Fibroblast of skin of abdomen (primary cell): ENCODE results near the gene USP15.

Experiments
- DNase-seq: peaks from one replicate; pipeline ENCODE4 v3.0.0-alpha.2; 2013

The USP15 gene

DNA sequence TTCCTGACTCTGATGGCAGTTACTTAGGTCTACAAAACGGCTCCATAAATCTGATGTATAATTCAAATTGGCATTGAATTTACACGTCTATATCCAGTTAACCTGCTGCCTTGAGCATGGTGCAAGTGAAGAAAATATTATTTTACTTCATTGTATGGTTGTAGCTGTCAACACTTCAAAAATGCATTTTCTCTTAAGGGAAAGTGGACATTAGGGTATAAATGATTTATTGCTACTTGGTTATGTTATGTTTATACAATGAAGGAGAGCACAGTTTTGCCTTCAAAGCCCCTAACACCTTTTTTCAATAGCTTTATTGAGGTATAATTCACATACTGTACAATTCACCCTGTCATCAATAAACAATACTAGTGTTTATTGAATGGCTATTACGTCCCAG lies 2.0 kb upstream of the USP15 start:
- DNase-seq: no peak

DNA sequence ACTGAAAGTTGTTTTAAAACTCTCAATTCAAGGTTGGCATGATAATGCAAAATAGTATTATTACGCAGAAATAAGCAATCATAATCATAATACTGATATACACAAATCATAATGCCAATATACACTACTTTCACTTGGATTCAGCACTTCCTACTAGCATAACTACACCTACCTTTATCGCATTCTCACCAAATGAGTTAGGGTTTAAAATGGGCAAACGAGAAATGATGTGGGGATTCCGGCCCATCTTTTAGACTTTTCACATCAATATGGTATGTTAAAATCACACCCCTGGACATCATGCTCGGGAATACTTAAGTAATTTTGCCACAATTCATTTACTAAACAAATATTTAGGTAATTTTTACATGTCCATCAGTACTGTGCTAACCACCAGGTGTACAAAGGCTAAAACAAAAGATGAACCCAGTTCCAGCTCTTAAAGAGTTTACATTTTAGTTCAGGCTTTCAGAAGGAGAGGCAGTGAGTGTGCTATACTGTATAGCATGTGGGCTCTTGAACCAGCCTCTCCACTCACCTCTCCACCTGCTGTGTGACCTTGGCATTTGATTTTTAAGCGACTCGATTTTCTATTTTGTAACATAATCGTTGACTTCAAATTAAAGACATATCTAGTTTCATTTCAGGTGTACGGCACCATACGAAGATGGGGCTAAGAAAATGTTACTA lies 1.1 kb upstream of the USP15 start:
- DNase-seq: no peak

DNA sequence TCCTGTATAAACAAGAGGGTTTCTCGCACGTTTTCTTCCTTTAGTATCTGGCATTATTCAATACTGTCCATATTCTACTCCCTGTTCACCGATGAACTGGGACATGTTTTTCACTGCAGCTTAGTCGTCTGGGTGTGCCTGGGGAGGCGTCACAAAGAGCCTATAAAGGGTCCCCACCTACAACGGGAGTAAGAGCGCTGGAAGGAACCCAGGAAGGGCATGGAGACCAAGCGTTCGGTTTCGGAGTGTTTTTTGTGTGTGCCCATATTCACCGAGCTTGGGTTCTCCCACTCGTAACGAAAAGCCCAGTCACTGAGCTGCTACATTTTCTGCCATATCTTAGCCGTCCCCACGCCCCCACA lies 592 bp upstream of the USP15 start:
- DNase-seq: no peak

DNA sequence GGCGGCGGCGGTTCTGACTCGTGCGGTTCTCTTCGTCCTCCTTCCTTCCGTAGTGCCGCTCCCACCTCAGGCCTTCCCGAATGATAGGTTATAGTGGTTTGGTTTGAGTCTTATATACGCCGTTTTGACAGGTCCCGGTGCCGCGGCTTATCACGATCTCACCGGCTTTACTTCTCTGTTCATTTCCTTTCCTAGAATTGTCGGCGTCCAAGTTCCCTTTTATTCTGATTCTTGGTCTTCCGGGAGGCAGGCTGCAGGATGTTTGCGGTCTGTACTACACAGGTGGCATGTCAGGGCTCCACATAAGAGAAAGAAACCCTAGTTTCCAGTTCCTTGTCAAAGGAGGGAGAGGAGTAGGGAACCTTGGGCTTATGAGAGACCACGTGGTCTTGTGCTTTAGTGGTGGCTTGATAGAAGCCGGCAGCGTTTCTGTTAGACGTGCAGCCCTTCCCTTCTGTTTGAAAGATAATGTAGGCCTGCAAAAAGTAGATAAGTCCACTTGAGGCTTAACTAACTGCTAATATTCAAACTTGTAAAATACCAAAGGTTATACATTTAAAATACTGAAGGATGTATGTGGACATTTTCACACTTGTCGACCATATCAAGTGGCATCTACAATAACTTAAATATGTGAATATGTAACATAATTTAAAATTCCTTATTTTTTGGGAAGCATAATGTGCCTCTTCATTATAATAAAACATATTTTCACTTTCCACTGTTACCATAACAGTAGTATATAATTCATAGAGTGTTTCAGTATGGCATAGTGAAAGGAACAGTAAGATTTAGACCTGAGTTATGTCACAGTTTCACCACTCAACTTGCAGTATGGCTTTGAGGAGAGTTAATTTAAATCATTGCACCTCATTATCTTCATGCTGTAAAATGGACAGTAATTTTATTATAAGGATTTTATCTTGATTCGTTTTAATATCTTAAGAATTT lies 804 bp downstream of the USP15 start:
- peak; percentile 31 for DNase-seq

DNA sequence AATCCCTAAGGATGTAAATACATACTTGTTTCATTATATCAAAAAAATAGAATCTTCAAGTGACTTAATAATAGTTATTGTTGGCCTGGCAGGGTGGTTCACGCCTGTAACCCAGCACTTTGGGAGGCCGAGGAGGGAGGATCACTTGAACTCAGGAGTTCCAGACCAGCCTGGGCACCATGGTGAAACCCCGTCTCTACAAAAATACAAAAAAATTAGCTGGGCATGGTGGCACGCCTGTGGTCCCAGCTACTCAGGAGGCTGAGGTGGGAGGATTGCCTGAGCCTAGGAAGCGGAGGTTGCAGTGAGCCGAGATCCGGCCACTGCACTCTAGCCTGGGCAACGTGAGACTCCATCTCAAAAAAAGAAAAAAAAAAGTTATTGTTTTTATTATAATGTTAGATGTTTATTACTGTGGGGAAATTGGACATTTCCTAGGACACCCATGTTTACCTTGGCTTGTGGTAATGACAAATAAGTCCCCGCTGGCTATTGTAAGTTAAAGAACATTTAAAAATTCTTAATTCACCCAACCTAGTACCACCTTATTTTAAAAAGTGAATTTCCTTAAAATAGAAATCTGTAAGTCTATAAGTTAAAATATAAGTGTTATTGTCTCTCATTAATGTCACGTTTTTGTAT lies 1.8 kb downstream of the USP15 start:
- no peak for DNase-seq

DNA sequence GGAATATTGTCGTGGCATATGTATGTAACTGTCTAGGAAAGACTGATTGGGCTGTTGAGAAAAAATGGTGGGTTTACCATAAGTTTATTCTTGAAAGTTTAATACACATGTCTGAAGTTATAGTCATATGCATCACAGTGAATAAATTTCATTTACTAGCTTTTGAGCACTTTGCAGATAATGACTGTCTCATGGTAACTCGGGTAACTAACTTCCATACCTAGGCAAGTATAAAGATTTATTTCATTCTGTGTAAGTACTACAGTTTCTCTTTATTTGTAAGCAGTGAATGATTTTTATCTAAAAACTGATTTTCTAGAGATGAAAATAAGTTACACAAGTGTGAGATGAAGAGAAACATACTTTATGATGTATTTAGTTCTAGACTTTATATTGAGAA lies 3.0 kb downstream of the USP15 start:
- no peak for DNase-seq

DNA sequence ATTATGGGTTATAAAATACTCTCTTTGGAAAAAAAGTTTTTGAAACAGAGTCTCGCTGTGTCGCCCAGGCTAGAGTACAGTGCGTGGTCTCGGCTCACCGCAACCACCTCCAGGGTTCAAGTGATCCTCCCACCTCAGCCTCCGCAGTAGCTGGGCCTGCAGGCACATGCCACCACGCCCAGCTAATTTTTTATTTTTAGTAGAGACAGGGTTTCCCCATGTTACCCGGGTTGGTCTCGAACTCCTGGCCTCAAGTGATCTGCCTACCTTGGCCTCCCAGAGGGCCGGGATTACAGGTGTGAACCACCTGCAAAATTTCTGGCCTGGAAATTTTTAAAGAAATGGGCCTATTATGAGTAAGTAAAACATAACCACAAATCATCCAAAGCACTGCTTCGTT lies 3.8 kb downstream of the USP15 start:
- DNase-seq: no peak

DNA sequence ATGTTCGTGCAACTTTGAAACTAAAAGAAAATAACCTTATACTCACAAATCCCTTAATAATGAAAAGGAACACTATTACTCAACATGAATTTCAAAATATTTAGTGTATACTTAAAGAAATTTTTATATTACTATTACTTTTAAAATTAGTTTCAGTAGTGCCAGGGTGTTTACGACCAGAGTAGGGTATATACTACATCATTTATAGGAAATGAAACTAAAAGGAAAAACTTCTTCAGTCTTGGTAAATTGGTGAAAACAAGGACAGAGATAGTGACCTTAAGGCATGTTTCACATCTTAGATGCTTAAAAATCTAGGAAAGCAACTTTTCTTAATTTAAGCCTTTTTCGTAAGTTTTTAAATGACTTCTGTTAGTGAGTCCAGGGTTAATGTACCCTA lies 4.5 kb downstream of the USP15 start:
- no peak for DNase-seq

DNA sequence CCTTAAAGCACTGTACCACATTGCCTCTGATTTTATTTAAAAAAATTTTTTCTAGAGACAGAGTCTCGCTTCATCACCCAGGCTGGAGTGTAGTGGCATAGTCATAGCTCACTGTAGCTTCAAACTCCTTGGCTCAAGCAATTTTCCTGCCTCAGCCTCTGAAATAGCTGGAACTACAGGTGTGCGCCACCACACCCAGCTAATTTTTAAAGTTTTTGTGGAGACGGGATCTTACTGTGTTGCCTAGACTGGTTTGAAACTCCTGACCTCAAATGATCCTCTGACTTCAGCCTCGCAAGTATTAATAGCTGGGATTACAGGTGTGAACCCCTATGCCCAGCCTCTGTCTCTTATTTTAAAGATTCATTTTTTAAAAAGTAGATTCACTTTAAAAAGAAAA lies 5.3 kb downstream of the USP15 start:
- no peak for DNase-seq

DNA sequence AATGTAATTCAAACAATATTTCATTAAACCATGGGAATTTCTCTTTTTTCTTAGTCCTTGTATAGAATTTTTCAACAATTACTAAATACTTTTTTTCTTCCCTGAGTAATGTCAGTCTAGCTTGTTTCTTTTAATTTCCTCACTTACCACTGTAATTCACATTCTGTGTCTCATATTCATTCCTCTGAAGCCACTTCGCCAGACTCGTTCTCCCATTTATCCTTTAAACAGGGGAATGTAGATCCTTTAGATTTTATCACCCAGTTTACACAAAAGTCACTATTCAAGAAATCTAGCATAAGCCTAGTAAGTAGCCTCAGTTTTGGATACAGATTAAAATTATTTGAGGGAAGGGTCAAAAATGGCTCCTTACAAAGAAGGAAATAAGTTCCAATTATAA lies 6.8 kb downstream of the USP15 start:
- DNase-seq: peak; percentile 6

DNA sequence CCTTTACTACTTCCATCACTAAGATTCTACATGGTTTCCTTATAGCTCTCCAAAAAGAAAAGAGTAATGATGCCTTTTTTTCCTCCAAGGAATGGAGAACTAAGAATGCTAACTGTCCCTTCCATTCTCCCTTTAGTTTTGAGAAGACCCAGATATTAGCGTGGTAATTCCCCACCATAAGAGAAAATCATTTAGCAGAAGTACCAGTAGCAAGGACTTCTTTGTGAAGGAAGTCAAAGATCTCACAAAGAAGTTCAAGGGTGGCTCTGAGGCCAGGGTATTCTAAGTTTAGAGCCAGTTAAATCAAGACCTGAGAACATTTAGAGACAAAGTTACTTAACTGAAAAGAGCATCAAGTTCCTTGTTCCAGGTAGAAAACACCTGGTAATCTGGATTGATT lies 7.3 kb downstream of the USP15 start:
- no peak for DNase-seq

DNA sequence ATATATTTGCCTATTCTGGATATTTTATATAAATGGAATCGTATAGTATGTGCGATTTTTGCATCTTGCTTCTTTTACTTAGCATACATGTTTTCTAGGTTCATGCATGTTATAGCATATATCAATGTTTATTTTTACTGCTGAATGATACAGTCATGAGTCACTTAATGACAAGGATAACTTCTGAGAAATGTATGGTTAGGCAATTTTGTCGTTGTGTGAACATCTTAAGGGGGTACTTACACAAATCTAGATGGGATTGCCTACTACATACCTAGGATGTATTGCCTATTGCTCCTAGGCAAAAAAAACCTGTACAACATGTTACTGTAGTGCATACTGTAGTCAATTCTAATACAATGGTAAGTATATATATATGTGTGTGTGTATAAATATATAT lies 8.8 kb downstream of the USP15 start:
- DNase-seq: peak; percentile 65

DNA sequence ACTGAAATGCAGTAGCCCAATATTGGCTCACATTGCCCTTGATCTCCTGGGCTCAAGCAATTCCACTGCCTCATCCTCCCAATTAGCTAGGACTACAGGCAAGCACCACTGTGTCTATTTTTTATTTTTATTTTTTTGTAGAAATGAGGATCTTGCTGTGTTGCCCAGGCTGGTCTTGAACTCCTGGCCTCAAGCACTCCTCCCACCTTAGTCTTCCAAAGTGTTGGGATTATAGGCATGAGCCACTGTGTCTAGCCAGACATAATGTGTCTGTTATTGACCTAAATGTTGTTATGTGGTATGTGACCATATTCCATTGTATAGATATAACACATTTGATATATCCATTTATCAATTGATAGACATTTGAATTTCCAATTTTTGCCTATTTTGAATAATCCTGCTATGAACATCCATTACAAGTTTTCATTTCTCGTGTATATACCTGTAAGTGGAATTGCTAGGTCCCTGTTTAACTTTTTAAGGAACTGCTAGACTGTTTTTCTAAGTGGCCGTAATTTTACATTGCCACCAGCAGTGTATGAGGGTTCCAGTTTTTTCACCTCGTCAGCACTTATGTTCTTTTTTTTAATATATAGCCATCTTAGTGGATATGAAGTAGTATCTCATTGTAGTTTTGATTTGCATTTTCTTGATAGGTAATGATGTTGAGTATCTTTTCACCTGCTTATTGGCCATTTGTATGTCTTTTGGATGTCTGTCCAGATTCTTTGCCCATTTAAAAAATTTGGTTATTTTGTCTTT lies 9.4 kb downstream of the USP15 start:
- no peak for DNase-seq

DNA sequence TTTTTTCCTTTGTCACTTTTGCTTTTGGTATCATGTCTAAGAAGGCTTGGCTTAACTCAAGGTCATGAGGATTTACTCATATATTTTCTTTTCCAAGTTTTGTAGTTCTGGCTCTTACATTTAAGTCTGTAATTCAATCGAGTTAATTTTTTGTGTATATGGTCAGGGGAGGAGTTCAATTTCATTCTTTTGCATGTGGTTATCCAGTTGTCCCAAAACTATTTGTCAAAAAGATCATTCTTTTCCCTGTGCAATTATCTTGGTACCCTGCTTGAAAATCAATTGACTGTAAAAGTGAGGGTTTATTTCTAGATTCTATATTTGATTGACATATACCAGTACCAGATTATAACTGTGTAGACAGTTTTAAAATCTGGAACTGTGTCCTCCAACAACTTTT lies 10.2 kb downstream of the USP15 start:
- no peak for DNase-seq

DNA sequence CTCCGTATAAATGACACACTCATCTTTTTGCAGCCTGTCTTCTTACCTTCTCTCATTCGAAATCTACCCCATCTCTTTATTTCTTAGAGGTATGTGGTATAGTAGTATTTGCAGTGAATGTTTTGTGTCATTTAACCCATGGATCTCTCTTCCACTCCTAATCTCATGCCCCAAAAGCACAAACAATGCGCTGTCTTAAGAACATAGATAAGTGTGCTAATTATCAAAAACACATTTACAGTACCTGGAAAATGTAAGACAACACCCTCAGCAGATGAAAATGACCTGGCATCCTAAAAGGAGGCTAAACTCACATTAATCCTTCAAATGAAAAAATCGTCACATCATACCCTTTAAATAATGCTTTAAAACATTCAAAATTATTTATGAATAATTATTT lies 10.7 kb downstream of the USP15 start:
- no peak for DNase-seq

DNA sequence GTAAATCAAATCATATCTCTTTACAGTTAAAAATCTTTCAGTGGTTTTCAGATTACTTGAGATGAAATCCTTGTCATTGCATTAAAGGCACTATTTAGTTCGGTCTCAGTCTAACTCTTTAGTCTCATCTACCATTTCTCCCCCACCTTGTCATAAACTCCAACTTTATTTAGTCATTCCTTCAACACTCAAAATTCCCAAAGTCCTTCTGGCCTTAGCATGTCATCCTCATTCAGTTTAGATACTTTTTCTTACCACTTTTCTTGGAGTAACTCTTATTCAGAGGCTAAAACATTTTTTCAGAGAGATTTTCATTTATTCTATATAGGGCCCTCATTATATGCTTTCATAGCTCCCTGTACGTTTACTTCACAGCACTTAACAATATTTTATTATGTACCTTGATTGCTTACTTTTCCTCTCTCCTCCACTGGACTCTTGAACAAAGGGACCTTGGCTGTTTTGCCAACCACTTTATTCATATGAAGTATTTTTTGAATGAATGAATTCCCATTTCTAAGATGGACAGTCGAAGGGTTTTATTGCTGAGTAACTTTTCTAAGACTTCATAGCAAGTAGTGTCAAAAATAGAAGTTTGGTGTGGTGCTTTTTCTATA lies 12.8 kb downstream of the USP15 start:
- DNase-seq: no peak

DNA sequence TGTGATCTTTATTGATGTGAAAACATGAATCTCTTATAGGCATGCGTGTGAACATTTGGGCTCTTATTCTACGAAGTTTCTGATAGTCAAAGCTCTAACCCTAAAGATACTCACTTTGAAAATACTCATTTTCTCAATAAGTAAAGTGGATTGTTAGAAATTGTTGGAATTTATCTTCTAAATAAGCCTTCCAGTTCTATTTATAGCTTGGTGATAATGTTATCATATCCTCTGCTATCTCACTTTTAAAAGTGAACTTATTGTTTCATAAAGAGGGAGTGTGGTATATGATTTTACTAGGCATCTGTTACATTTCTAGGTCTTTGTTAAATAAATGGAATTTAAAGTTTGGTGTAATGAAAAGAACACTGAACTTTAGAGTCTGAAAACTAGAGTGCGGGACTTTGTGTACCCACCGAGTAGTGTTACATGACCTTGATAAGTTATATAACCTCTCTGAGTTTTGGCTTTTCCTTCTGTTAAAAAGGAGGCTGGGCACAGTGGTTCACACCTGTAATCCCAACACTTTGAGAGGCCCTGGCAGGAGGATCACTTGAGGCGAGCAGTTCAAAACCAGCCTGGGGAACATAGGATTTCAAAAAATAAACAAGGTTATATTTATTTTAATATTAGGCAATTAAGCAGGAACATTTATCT lies 13.6 kb downstream of the USP15 start:
- no peak for DNase-seq

DNA sequence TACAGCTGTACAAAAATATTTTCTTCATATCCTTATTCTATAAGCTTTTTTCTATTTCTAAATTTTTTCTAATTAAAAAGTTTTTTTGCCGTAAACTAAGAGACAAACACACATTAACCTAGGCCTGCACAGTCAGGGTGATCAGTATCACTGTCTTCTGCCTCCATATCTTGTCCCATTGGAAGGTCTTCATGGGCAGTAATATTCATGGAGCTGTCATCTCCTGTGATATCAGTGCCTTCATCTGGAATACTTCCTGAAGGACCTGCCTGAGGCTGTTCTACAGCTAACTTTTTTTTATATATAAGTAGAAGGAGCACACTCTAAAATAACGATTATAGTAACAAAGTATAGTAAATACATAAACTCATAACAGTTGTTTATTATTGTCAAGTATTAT lies 17.8 kb downstream of the USP15 start:
- no peak for DNase-seq

DNA sequence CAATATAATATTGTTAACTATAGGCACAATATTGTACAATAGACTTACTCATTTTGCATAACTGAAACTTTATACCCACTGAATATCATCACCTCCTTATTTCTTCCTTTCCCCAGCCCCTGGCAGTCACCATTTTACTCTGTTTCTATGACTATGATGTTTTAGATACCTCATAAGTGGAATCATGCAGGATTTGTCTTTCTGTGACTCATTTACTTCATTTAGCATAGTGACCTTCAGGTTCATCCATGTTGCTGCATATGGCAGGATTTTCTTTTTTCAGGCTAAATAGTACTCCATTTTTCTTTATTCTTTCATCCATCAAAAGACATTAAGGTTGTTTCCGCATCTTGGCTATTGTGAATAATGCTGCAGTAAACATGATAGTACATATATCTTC lies 18.9 kb downstream of the USP15 start:
- DNase-seq: no peak

DNA sequence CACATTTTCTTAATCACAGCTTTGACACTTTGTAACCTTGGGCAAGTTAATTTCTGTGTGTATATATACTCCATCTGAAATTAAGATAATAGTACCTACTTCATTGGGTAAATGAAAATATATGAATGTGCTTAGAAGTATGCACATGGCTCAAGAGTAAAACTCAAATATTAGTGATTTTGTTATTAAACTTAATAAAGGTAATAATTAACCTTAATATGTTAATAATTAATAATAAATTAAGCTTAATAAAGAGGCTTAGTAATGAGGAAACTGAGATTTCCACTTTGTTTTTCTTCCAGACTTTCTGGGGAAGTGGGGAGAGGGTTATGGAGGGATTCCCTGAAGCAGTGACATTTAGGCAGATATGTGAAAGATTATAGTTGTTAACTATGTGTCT lies 19.8 kb downstream of the USP15 start:
- no peak for DNase-seq

DNA sequence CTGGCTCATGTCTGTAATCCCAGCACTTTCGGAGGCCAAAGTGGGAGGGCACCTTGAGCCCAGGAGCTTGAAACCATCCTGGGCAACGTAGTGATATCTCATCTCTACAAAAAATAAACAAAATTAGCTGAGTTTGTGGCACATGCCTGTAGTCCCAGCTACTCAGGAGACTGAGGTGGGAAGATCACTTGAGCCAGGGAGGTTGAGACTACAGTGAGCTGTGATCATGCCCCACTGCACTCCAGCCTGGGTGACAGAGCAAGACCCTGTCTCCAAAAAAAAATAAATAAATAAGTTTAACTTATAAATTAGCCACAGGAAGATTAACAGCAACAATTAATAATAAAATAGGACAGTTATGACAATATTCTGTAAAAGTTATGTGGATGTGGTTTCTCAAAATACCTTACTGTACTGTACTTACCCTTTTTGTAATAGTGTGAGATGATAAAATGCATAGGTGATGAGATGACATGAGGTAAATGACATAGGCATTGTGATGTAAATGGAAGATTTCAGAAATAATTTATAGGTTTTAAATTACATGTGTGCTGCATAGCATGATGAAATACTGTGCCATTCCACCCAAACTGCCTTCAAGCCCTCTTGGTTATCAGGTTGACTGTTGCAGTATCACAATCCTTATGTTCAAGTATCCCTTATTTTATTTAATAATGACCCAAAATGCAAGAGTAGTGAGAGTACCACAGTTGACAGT lies 22.0 kb downstream of the USP15 start:
- DNase-seq: peak; percentile 35
